Liver (tissue), 3 donors: ENCODE data around the gene SYNGR2.

Experiments used
- CTCF ChIP-seq: fragments of 150-350 bp; IDR thresholded peaks from 2 replicates; pipeline ENCODE4 v1.5.1; 2017; ENCODE audit warnings: improper control_type of control experiment, low read depth, low read length; ENCODE audit not compliant: missing input control
- TAF1 ChIP-seq: conservative IDR thresholded peaks from 2 replicates; pipeline ENCODE4 v1.6.1; 2016; ENCODE audit warnings: antibody characterized with exemption, mild to moderate bottlenecking
- YY1 ChIP-seq: IDR thresholded peaks from 2 replicates; pipeline ENCODE4 v1.6.1; 2016; ENCODE audit warnings: antibody characterized with exemption, mild to moderate bottlenecking
- ZBTB33 ChIP-seq: IDR thresholded peaks from 2 replicates; pipeline ENCODE4 v1.6.1; 2016; ENCODE audit warnings: antibody characterized with exemption
- donor health status: healthy.
- donor health status: healthy.

DNA sequence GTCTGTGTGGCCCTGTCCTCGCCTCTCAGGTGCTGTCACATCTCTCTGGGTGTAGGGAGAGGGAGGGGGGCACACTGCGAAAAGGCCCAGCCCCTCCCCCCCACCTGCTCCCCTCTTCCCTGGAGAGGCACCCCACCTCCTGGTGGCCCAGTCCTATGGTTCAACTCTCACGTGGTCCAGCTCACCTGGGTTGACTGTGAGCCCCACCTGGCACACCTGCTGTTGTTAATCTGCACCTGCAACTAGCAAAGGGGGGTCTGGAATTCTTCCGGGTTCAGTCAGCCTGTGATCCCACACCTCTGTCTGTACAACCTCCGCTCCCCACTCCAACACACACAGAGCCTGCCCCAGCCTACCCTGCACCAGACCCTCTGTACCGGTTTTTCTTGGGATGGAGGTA is 2.0 kb upstream of the SYNGR2 start:
- no peak for TF ChIP-seq CTCF
- no peak for TF ChIP-seq TAF1
- no peak for TF ChIP-seq YY1
- TF ChIP-seq ZBTB33: no peak
